GM12878 (cell line): ENCODE data around the gene TAGLN. TPM values are rescaled to one million over a fixed set of nuclear protein-coding genes. Genes with fewer than 3 reads are reported as not detected.

Experiments used
- ATAC-seq: fragments of 200-7000 bp; cut with Tn5 transposase; 3 replicates; pipeline ENCODE4 v1.9.1; 2020; ENCODE audit warnings: mild to moderate bottlenecking, moderate library complexity
- BruUV-seq: library from RNA; stranded (reverse); fragments of 400-500 nt; replicated peaks from 2 replicates; lab custom pipeline; 2021; lab: Mats Ljungman, UMichigan
- CTCF ChIA-PET: fragments of 300-600 bp; sonication (Branson Sonifier 250); formaldehyde crosslinking; extraction: SDS; loops from one replicate; lab custom pipeline; 2021; ENCODE audit warnings: inconsistent platforms; lab: Yijun Ruan, JAX
- POLR2A ChIA-PET: fragments of 350-600 bp; formaldehyde crosslinking; extraction: SDS; loops from one replicate; lab custom pipeline; 2021; ENCODE audit warnings: inconsistent platforms; lab: Charles Lee
- RAD21 ChIA-PET: fragments of 300-600 bp; sonication (Branson Sonifier 250); formaldehyde crosslinking; loops from one replicate; lab custom pipeline; 2023; ENCODE audit warnings: antibody characterized with exemption; ENCODE audit not compliant: unreplicated experiment; lab: Charles Lee
- SMC1A ChIA-PET: fragments of 300-600 bp; sonication (Branson Sonifier 250); formaldehyde crosslinking; loops from one replicate; lab custom pipeline; 2023; ENCODE audit not compliant: unreplicated experiment, uncharacterized antibody; lab: Charles Lee
- DNase-seq: peaks from one replicate; pipeline ENCODE4 v3.0.0-alpha.2; 2011; ENCODE audit warnings: low read depth, low spot score
- FAIRE-seq: peaks from 3 replicates; lab custom pipeline; 2011; peaks lifted over from hg19 to GRCh38; lab: Jason Lieb, UNC
- H2AFZ ChIP-seq: 2 replicates; pipeline ENCODE4 v1.6.0; 2011; ENCODE audit warnings: low read depth, low read length, control low read depth; ENCODE audit not compliant: control insufficient read depth
- H3K27ac ChIP-seq: 2 replicates; pipeline ENCODE4 v1.5.1; 2011; ENCODE audit warnings: control low read depth; ENCODE audit not compliant: control insufficient read depth, insufficient read depth
- H3K27me3 ChIP-seq, 2 experiments: replicated peaks in 1 of 2; 2 replicates each; pipeline versions ENCODE4 v1.6.0 to v1.6.1; 2011; ENCODE audit warnings: low read length in 1 of 2; ENCODE audit not compliant: control insufficient read depth in 2 of 2, insufficient read depth in 2 of 2
- H3K36me3 ChIP-seq, 2 experiments: 2 replicates each; pipeline ENCODE4 v1.5.1; 2011; ENCODE audit warnings: low read length in 1 of 2; ENCODE audit not compliant: control insufficient read depth in 2 of 2, insufficient read depth in 2 of 2
- H3K4me1 ChIP-seq: 2 replicates; pipeline ENCODE4 v1.6.1; 2011; ENCODE audit warnings: mild to moderate bottlenecking, low read length, moderate library complexity, mixed read lengths; ENCODE audit not compliant: control insufficient read depth, insufficient read depth
- H3K4me2 ChIP-seq: 2 replicates; pipeline ENCODE4 v1.6.0; 2011; ENCODE audit warnings: control low read depth; ENCODE audit not compliant: control insufficient read depth, insufficient read depth
- H3K4me3 ChIP-seq: fragments of 200-600 bp; sonication (generic); 2 replicates; pipeline ENCODE4 v1.5.1; 2016
- H3K79me2 ChIP-seq: 2 replicates; pipeline ENCODE4 v1.6.0; 2011; ENCODE audit warnings: low read length; ENCODE audit not compliant: control insufficient read depth, insufficient read depth
- H3K9ac ChIP-seq: 2 replicates; pipeline ENCODE4 v1.8.0; 2011; ENCODE audit warnings: low read length, control low read depth, mixed read lengths; ENCODE audit not compliant: control insufficient read depth, insufficient read depth
- H3K9me3 ChIP-seq: replicated peaks from 3 replicates; pipeline ENCODE4 v1.5.1; 2011; ENCODE audit warnings: mild to moderate bottlenecking, low read length; ENCODE audit not compliant: control insufficient read depth, insufficient read depth
- H4K20me1 ChIP-seq: 2 replicates; pipeline ENCODE4 v1.6.0; 2011; ENCODE audit not compliant: control insufficient read depth, insufficient read depth
- ATF2 ChIP-seq: IDR thresholded peaks from 2 replicates; pipeline ENCODE4 v1.6.1; 2012; ENCODE audit warnings: low read length, inconsistent platforms
- CBX3 ChIP-seq: fragments of 200-600 bp; sonication (generic); IDR thresholded peaks from 2 replicates; pipeline ENCODE4 v1.6.1; 2016; ENCODE audit warnings: low read depth, borderline replicate concordance
- EED ChIP-seq: sonication (generic); IDR thresholded peaks from 2 replicates; pipeline ENCODE4 v1.6.1; 2016; ENCODE audit warnings: antibody characterized with exemption, low read depth
- ESRRA ChIP-seq: IDR thresholded peaks from 2 replicates; pipeline ENCODE4 v1.6.1; 2012; ENCODE audit warnings: mild to moderate bottlenecking, low read length, improper control_type of control experiment
- HDAC6 ChIP-seq: fragments of 200-600 bp; sonication (generic); IDR thresholded peaks from one replicate; pipeline ENCODE4 v1.8.0; 2017; ENCODE audit warnings: antibody characterized with exemption; ENCODE audit not compliant: unreplicated experiment
- MEF2A ChIP-seq: IDR thresholded peaks from 2 replicates; pipeline ENCODE4 v1.6.1; 2011; ENCODE audit warnings: low read depth, mild to moderate bottlenecking, low read length, moderate library complexity; ENCODE audit not compliant: insufficient read depth
- MEF2B ChIP-seq: fragments of 450-650 bp; IDR thresholded peaks from 2 replicates; pipeline ENCODE4 v1.6.1; 2018; ENCODE audit warnings: mild to moderate bottlenecking, moderate library complexity; ENCODE audit not compliant: partially characterized antibody, poor library complexity, severe bottlenecking
- MTA3 ChIP-seq: IDR thresholded peaks from 2 replicates; pipeline ENCODE4 v1.6.1; 2012; ENCODE audit warnings: low read length, inconsistent platforms, borderline replicate concordance
- POLR2AphosphoS5 ChIP-seq: IDR thresholded peaks from 2 replicates; pipeline ENCODE4 v1.6.1; 2011; ENCODE audit warnings: mild to moderate bottlenecking, low read length, inconsistent platforms
- POU2F2 ChIP-seq: IDR thresholded peaks from 3 replicates; pipeline ENCODE4 v1.6.1; 2011; ENCODE audit warnings: low read depth, mild to moderate bottlenecking, low read length, borderline replicate concordance
- RFX5 ChIP-seq: IDR thresholded peaks from 2 replicates; pipeline ENCODE4 v1.6.1; 2011; ENCODE audit warnings: low read depth, low read length, improper control_type of control experiment
- TCF3 ChIP-seq: IDR thresholded peaks from 2 replicates; pipeline ENCODE4 v1.6.1; 2012; ENCODE audit warnings: low read depth, mild to moderate bottlenecking, low read length, borderline replicate concordance; ENCODE audit not compliant: insufficient read depth
- YBX1 ChIP-seq: fragments of 450-650 bp; IDR thresholded peaks from 2 replicates; pipeline ENCODE4 v1.6.1; 2016; ENCODE audit warnings: antibody characterized with exemption
- ZNF217 ChIP-seq: fragments of 450-650 bp; IDR thresholded peaks from 2 replicates; pipeline ENCODE4 v1.6.1; 2017; ENCODE audit warnings: antibody characterized with exemption, mild to moderate bottlenecking
- ZNF24 ChIP-seq: fragments of 450-650 bp; IDR thresholded peaks from 2 replicates; pipeline ENCODE4 v1.6.1; 2017; ENCODE audit warnings: antibody characterized with exemption, mild to moderate bottlenecking
- WGBS: methylation state at CpG from one replicate; pipeline ENCODE4 v1.1.6; 2016; ENCODE audit warnings: low lambda C conversion rate; ENCODE audit not compliant: insufficient replicate concordance, insufficient coverage; ENCODE audit errors: missing lambda C conversion rate; 5-methylcytosine and 5-hydroxymethylcytosine counted together
- in situ Hi-C: fragments of 300-500 bp; cut with MboI; formaldehyde crosslinking; loops from 9 replicates; pipeline ENCODE4 v1.14.3; 2018; ENCODE audit warnings: mixed read lengths
- intact Hi-C: fragments of 100-400 bp; cut with micrococcal nuclease; formaldehyde crosslinking; loops from one replicate; pipeline ENCODE4 v1.14.2; 2022; ENCODE audit not compliant: unreplicated experiment
- polyA plus RNA-seq, 11 experiments: library from polyadenylated mRNA; depleted of rRNA in 4 of 11; unstranded in 6 of 11; stranded (reverse) in 5 of 11; fragments of >200 nt; fragmentation: Nextera tagmentation in 4 of 11; fragmentation: Illumina TruSeq in 1 of 11; extraction: Ambion mirVana in 4 of 11; extraction: Trizol in 1 of 11; gene quantifications; 1 replicate in 1 of 11; 2 replicates in 10 of 11; pipeline versions ENCODE4 v1.2.1 to v1.2.3, GENCODE V29; 2011 to 2016; ENCODE audit warnings: inconsistent platforms in 2 of 11, missing spikeins in 2 of 11, low read depth in 1 of 11
- total RNA-seq, 4 experiments: library from RNA; depleted of rRNA in 3 of 4; stranded (reverse); fragments of >200 nt in 3 of 4; fragmentation: Illumina TruSeq in 1 of 4; extraction: Trizol in 1 of 4; gene quantifications; 2 replicates each; pipeline versions ENCODE4 v1.2.1 to v1.2.3, GENCODE V29; 2013 to 2021

TAGLN gene
- total and polyA plus RNA-seq, 10 of the 15 experiments (the other 5 are each of a cell fraction or from before 2014, with no cell fraction given) = 0.26 to 4.6 (median 1.7) TPM

- intact Hi-C loops (no loop called here), in situ Hi-C loops (no loop called here)
- BruUV-seq = no TSS peak
- Histone ChIP-seq H4K20me1 (no peaks in the 10 kb centered on the region; the same call in 1 of the 2 replicates), H3K36me3 (peaks cover 31 to 51% of the 10 kb centered on the region in 2 experiments; a peak in 3 of 4 replicates), H3K9ac (no peak overlapping the region), H3K79me2 (no peaks in the 10 kb centered on the region), H3K4me1 (no peaks in the 10 kb centered on the region; the same call in 1 of the 2 replicates), H3K9me3 (no peaks in the 10 kb centered on the region), H3K27me3 (no peaks in the 10 kb centered on the region), H2AFZ (no peak overlapping the region), H3K4me2 (no peak overlapping the region), H3K27ac (no peak overlapping the region), H3K4me3 (no peak overlapping the region)
- WGBS = 100% methylated on average over 9 of the region's 9 CpGs
- CTCF ChIA-PET = interaction anchor here (1.0 to 17.3 kb wide), 5 partner anchors 11 to 474 kb away, joined by 3 to 422 read pairs (median 3); partner anchors contain the start of genes PCSK7, RNF214 and SIDT2
- FAIRE-seq (no peak), ATAC-seq (no peak), DNase-seq (no peak)
- POLR2A ChIA-PET = no interaction called here
- SMC1A ChIA-PET = interaction anchor here (0.8 to 12.2 kb wide), 5 partner anchors 9 to 41 kb away, joined by 3 to 187 read pairs (median 4); partner anchors contain the start of gene SIDT2
- RAD21 ChIA-PET = no interaction called here
- no peak for TF ChIP-seq MEF2B
- TF ChIP-seq POU2F2 = no peak
- TF ChIP-seq ESRRA = no peak
- TF ChIP-seq POLR2AphosphoS5 = no peak
- no peak for TF ChIP-seq TCF3
- TF ChIP-seq CBX3 = no peak
- no peak for TF ChIP-seq MTA3
- no peak for TF ChIP-seq RFX5
- TF ChIP-seq ZNF217 = no peak
- TF ChIP-seq HDAC6 = no peak
- TF ChIP-seq MEF2A = no peak
- TF ChIP-seq ZNF24 = no peak
- no peak for TF ChIP-seq ATF2
- TF ChIP-seq YBX1 = no peak
- TF ChIP-seq EED = no peak
Observed at GRCh38 chr11:117220568-117220967, 21.4 kb downstream of the TAGLN start.
